ENCODE results near the gene TSPOAP1.

Gene TSPOAP1

DNA sequence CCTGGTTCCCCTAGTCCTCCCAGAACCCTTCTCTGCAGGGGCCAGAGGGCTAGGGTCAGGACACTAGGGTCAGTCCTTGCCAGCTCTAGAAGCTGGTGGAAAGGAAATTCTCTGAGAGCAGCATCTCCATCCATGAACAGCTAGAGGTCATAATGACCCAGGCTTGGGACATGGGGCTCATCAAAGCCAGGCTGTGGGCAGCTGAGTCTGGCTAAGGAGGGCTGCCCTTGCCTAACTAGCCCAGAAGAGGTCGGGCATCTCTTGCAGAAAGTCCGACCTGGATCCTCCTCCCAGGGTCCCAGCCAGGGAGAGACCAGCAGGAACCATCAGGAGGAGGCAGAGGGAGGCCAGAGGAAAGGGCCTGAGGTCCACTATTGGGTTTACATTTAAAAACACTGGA is 52.2 kb downstream of the TSPOAP1 start:
- no peak for FAIRE-seq

DNA sequence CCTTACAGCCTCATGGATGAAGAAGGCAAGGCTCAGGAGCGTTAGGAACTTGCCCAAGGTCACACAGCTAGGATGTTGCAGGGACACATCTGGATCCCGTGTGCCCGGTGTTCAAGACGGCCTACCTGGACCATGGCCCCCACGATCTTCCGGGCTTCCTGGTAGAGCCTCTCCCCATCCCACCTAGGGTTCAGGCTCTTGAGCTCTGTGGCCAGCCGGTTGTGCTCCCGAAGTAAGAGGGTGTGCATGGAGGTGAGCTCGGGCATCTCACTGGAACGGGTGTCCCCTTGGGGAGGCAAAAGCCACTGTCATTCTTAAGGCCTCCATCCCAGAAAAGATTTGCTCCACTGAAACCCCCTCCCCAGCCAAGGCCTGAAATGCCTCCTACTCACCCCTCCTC is 53.2 kb downstream of the TSPOAP1 start:
- no peak for FAIRE-seq

DNA sequence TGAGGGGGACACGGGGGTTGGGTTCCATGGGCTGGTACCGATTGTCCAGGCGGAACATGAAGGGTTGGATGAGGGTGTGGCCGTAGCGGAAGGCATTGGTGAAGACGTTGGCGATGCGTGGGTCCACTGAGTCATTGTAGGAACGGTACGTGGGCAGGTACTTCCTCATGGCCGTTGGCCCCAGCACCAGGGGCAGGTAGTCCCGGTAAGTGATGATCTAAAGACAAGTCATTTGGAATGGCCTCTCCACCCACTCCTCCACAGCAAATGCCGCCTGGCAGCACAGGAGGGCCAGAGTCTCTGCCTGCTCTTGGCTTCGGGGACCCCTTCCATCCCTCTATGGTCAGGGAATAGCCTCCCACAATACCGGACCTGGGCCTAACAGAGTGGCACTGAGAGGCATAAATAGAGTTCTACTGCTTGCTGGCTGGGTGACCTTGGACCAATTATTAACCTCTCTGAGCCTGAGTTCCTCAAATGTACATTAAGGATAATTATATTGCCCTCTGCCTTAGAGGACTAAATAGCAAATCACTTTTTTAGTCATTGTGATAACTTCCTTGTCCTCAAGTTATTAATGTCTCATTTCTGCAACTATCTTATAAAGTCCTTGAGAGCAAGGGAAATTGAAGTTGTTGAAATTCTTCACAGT is 55.0 kb downstream of the TSPOAP1 start:
- FAIRE-seq: no peak

DNA sequence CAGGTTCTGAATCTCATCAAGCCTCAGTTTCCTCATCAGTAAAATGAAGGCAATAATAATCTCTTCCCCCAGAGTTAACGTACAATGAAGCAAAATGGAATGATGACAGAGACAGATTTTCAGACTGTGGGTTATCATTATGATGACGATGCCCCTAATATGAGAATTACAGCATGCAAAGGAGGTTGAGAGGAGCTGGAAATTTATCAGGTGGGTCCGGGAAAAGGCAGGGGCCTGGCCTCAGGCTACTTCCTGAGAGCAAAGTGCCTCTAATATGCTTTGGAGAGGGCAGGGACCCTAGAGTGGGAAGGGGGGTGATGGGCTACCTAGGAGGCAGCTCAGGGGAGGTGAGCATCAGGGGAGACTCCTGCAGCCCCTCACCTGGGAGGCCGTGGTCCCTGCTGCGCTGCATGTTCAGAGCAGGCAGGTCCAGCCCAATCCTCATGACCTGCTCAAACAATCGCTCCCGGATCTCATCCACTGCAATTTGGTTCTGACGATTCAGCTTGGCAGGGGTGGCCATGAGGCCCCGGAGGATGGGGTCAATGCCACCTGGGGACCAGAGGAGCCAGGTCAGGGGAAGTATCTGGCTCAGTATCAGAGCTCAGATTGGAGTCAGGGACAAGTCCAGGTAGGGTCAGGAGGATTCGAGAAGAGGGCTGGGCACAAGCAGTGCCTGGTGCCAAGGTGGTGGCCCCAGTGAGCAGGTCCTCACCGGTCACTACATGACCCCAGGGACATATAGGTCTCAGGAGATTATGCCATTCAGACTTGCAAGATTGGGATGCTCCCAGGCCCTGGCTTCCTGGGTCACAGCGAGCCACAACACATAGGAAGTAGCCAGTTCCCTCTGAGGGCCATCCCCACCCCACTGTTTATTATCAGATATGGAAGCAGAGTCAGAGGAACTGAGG is 56.0 kb downstream of the TSPOAP1 start:
- no peak for FAIRE-seq

DNA sequence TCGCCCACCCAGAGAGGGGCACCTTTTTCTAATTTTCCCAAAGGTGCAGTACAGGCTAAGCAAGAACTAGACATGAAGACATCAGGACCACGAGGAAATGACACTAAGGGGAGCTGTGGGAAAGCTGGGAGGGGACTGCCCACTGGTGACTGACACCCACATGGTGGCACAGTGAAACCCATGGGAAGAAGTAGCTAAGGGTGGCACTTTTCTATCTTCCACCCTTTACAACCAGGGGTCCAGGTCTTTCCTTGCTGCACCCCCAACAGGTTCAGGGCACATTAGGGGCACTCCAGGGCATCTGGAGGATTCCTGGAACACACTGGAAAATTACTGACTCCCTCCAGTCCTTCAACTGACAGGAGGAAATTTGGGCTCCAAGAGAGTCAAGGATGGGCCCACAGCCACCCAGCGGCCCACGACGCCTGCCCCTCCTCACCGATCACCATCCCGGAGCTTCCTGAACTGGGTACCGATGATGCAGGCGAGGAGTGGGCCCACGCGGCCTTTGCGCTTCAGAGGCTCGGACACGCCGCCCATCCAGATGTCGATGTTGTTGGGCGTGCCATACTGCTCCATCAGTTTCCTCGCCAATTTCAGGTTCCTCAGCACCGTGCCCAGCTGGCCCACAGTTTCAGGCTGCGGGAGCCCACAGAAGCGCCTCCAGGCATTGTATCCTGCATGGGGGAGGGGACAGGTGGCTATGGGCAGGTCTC is 57.2 kb downstream of the TSPOAP1 start:
- no peak for FAIRE-seq

DNA sequence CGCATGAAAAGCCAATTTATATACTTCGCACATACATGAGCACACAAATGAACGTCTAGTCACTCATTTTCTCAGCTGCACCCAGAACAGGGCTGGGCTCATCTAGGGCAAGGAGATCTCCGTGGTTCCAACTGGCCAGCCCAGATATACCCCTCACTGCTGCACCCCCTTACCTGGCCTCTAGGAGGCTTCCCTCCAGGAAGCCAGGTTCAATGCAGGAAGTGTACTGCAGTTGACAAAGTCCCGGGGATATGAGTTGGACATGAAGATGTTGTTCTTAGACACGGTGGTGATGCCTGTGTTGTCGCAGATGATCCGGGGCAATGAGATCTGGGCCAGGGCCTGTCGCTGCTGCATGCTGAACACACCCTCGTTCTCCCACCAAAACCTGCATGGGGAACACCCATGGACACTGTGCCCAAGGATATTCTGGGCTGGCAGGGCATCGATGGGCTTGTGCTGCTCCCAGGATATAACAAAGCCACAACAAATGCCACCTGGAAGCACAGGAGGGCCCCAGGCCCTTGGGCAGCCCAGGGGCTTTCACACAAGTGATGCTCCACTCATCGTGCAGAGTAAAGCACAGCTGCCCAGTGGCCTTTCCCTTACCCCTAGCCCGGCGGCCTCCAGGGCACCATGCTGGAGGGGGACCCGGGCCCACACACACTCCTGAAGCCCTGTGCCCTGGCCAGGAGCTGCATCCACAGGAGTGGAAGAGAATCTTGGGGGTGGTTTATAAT is 57.9 kb downstream of the TSPOAP1 start:
- no peak for FAIRE-seq

DNA sequence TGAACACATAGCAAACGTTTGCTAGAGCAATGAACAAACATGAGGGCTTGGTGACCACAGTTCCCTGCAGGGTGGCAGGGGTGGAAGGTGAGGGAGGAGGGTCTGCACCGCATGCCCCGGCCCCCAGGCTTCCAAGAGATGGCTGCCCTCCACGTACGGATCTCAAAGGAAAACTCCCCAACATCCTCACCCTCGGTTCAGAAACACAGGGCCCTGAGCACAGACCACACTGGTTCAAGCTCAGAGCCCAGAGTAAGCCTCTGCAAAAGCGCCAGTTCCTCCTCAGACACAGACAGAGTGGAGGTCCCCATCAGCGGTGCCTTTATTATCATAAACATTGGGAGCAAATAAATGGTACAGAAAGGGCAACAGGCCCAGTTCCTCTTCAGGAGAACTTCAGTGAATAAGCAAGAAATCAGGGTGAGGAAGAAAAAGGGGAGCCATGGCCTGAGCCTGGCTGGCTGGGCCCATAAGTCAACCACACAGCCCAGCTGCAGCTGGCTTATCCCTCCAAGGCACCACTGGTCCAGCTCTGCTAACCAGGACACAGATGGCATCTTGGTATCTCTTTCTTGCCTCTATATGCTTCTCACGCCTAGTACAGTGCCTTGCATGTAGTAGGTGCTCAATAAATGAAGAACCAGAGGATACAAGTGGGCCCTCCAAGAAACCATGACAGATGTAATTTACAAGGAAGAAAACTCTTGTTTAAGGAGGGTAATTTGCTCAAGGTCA is 58.9 kb downstream of the TSPOAP1 start:
- no peak for FAIRE-seq

DNA sequence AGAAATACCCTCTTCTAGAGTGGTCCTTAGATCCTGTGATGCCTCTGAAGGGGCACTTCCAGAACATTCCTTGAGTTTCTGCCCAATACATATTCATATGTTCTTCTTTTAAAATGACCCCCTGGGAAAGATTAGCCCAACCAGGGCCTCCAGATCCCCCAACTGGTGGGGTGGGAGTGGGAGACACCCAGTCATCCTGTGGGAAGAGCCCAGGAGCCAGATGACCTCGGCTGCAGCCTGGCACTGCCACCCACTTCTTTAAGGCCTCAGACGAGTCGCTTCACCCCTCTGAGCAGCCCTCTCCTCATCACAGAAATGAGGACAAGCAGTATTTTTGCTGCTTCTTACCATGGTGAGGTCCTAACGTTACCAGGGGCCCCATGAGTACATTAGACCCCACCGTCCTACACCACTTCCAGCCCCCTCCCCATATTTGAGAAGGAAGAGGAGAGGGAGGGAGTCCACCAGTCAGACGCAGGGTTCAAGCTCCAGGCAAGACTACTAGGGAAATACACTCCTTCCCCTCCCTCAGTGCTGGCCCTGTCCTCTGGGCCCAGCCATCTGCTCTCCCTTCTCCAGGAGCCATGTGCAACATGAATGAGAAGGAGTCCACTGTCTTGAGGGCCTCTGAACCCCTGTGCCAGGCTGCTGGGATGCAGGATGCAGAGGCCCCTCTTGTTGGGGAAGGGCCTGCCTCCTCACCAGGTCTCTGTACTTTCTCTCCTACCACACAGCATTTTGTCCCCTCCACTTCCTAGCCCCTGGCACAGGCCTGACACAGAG is 59.6 kb downstream of the TSPOAP1 start:
- no peak for FAIRE-seq

DNA sequence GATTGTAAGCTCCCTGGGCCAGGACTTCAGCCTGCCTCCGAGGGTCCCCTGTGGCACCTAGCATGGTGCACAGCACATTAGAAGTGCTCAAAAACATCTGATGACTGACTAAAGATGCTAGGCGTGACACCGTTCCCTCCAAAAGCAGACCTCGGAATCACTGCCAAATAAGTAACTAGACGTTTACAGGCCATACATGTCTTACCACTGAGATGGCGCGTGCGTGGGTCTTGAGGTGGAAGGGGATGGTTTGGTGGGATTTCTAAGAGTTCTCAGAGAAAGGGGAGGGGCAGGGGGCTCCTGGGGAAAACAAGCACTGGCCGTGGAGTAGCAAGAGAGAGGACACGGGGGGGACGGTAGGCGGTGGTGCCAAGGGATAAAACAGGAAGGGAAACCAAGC is 60.3 kb downstream of the TSPOAP1 start:
- FAIRE-seq: no peak

DNA sequence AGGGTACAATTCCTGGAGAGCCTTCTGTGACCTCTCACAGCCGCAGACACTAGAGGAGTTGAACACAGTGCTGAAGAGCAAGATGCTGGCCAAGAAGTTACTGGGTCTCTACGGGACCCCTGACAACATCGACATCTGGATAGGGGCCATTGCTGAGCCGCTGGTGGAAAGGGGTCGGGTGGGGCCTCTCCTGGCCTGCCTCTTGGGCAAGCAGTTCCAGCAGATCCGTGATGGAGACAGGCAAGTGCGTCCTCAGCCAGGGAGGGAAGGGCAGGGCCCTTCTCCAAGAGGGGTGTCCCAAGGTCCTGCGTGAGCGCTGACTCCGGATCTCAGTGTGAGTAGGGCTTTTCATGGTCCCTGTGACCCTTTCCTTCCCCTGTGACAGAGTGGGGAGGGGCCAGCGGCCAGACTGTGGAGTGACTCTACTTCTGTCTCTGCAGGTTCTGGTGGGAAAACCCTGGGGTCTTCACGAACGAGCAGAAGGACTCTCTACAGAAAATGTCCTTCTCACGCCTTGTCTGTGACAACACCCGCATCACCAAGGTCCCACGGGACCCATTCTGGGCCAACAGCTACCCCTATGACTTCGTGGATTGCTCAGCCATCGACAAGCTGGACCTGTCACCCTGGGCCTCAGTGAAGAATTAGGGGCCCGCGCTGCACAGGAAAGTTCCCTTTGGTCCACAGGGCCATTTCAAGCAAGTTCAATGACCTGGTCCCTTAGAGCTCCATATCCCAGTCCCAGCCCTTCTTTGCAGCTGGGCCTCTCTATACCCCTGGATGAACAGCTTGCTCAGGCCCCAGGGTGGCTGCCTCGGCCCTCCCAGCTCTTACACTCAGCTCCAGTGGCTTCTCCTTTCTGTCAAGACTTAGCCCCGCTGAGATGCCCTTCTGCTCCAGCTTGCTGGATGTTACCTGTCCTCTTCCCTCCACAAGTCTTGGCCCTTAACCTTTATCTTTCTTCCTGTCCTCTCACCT is 61.0 kb downstream of the TSPOAP1 start:
- FAIRE-seq: no peak

DNA sequence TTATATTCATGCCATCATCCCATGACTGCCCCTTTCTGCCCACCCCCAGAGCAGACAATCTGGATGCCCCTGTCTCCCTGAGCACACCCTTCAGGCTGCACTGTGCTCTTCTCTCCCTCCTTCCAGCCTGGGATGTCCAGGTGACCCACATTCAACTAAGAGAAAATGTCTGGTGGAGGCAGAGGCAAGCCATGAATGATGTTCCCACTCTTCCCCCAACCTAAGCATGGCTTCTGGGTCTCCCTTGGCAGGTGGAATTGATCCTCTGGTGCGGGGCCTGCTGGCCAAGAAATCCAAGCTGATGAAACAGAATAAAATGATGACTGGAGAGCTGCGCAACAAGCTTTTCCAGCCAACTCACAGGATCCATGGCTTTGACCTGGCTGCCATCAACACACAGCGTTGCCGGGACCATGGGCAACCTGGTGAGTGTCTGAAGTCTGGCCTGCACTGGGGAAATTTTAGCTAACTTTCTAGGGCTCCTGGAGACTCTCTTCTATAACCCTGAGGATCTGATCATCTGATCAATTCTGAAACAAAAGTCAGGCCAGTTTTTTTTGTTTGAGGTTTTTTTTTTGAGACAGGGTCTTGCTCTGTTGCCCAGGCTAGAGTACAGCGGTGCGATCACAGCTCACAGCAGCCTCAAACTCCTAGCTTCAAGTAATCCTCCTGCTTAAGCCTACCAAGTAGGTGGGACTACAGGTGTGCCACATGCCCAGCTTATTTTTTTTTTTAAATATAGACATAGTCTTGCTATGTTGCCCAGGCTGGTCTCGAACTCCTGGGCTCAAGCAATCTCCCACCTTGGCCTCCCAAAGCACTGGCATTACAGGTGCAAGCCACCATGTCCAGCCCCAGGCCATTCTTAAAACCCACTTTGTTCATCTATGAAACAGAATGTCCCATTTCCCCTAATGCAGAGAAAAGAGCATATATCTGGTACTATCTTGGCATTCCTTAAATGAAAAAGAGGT is 62.4 kb downstream of the TSPOAP1 start:
- FAIRE-seq: no peak

DNA sequence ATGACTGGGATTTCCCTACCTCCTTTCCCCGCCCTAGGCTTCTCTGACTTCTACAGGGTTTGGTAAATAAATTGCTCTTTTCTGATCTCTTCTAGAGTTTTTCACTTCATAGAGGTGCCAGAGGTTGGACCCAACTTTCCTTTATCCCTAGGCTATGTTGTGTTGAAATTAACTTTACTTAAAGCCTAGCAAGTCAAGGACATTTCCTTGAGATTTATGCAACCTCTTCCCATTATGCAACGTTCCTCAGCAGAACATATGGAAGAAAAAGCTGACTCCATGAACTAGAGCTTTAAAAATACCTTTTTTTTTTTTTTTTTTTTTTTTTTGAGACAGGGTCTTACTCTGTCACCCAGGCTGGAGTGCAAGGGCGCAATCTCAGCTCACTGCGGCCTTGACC is 63.3 kb downstream of the TSPOAP1 start:
- no peak for FAIRE-seq

DNA sequence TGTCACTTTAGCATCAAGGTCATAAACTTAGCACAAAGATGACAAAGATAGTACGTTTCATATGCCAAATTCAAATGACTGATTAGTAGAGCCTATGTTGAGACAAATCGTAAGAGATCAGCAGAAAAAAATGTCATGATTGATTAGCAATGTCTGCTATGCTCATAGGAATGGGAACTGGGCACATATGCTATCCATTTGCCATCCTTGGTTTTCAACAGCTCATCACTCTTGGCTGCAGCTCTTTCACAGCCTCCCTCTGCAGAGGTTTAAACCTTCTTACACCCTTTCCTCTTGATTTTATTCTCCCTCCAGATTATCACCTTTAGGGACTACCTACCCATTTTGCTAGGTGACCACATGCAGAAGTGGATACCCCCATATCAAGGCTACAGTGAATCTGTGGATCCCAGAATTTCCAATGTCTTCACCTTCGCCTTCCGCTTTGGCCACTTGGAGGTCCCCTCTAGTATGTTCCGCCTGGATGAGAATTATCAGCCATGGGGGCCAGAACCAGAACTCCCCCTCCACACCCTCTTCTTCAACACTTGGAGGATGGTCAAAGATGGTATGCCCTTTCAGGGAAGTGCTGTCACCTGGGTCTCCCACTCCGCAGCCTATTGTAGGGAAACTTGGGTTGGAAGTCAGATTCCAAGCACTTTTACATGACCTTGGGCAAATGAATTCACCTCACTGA is 64.0 kb downstream of the TSPOAP1 start:
- no peak for FAIRE-seq

DNA sequence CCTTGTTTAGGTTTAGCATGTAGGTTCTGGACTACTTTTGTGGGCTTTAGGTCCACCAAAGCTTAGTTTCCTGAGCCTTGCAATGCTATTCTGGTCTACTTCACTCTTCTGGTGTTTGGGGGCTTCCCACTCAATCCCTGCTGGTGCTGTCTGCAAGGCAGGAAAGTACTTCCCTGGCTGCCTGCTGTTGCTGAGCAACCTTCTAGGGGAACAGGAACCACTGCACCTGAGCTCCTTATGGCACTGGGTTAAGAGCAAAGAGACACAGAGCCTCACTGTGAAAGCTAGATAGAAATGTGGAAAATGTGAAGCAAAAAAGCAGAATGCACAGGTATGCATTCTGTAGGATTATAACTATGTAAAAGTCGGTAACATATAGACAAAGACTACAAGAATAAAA is 64.8 kb downstream of the TSPOAP1 start:
- no peak for FAIRE-seq

DNA sequence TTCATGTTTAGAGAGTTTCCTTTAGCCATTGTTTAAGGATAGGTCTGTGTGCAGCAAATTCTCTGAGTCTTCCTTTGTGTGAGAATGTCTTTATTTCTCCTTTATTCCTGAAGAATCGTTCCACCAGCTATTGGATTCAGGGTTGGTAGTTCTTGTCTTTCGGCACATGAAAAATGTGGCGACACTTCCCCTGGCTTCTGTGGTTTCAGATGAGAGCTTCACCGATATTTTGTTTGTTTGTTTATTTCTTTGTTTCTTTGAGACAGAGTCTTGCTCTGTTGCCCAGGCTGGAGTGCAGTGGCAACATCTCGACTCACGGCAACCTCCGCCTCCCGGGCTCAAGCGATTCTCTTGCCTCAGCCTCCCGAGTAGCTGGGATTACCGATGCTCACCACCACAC is 66.4 kb downstream of the TSPOAP1 start:
- no peak for FAIRE-seq

DNA sequence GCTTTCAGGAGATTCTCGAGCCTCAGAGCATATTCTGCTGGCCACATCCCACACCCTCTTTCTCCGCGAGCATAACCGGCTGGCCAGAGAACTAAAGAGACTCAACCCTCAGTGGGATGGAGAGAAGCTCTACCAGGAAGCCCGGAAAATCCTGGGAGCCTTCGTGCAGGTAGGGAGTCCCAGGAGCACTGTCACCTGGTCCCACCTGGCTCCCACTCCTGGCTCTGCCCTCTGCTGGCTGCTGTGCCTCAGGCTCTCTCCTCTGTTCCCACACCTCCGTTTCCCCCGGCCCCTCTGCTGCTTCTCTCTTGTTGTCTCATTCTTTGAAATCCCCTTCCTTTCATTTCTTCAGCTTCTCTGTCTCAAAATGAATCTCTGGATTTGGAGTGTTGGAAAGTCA is 73.8 kb downstream of the TSPOAP1 start:
- no peak for FAIRE-seq

DNA sequence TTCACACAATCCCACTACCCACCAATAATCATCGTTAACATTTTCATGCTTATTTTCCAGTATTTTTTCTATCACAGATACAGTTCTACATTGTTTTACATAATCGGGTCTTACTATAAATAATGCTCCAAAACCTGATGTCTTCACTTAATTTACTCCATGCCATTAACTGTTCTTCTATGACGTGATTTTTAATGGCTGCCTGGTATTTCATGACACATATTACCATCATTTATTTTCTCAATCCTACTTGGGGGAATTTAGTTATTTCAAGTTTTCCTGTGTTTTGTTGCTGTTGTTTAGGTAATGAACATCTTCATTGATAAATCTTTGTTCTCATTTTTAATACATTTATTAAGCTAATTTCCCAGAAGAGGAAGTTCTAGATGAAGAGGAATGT is 75.5 kb downstream of the TSPOAP1 start:
- no peak for FAIRE-seq

DNA sequence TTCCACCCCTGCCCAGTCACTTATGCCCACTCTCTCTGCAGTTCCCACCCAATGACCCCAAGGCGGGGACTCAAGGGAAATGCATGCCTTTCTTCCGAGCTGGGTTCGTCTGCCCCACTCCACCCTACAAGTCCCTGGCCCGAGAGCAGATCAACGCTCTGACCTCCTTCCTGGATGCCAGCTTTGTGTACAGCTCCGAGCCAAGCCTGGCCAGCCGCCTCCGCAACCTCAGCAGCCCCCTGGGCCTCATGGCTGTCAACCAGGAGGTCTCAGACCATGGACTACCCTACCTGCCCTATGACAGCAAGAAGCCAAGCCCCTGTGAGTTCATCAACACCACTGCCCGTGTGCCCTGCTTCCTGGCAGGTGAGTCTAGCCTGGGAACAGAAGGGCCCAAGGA is 76.5 kb downstream of the TSPOAP1 start:
- FAIRE-seq: no peak

Measured in G401.6 (cell line).